Measurements from ENCODE around the gene RFX8.
"Not testable (repeated sequence)": the region's sequence is repeated elsewhere in the genome, so short reads cannot be mapped to it uniquely, and the experiment has no call there.

Gene RFX8

GRCh38 chr2:101485856-101486255, 10.9 kb upstream of the RFX8 start:
- DNase-seq, result no peak

DNA sequence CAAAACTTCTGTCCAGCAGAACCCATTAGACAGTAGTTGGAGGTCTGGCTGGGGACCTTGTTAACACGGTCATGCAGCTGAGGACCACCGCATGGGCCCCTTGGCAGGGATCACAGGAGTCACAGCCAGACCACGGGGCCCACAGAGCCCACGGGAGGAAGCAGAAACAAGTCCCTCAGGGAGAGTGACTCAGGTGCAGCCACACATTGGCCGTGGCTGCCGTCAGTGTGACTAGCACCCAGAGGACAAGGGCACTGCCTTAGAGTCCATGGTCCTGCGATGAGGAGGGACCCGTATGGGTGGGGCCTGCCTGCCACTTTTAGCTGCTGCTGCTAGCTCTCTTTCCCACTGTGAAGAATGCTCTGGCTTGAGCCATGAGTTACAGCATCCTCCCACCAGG, 5.9 kb upstream of the RFX8 start:
- DNase-seq, result no peak

- no peak for DNase-seq
Observed at GRCh38 chr2:101479810-101480209, 4.9 kb upstream of the RFX8 start.

- no peak for DNase-seq
Observed at GRCh38 chr2:101479328-101479727, 4.4 kb upstream of the RFX8 start.

- no peak for DNase-seq
Observed at GRCh38 chr2:101478181-101479001, 3.5 kb upstream of the RFX8 start.

- DNase-seq, result no peak
Observed at GRCh38 chr2:101477556-101477955, 2.6 kb upstream of the RFX8 start.

DNA sequence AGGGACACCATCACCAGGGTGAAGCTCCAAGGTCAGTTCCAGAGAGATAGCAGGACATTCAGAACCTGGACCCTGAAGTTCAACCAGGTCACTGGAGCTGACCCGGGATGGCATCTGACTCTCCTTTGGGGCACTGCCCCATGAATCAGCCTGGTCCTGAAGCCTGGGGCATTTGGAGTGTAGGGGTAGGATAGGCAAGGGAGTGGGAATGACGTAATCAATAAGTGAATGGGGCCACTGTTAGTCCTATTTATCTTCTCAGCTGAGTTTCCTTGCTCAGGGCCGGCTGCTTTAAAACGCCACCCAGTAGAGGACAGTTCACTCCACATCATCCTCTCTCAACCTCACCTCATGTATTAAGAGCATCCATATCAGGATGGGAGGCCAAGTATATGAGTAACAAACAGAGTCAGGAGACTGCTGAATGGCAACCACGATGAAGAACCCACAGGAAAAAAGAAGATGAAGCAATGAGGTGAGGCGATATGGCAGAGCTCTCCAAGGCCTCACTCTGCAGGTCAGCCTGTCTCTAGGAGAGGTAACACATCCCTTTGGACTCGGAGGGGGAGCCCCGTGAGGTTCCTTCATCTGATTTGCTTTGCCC, 1.8 kb upstream of the RFX8 start:
- no peak for DNase-seq

DNA sequence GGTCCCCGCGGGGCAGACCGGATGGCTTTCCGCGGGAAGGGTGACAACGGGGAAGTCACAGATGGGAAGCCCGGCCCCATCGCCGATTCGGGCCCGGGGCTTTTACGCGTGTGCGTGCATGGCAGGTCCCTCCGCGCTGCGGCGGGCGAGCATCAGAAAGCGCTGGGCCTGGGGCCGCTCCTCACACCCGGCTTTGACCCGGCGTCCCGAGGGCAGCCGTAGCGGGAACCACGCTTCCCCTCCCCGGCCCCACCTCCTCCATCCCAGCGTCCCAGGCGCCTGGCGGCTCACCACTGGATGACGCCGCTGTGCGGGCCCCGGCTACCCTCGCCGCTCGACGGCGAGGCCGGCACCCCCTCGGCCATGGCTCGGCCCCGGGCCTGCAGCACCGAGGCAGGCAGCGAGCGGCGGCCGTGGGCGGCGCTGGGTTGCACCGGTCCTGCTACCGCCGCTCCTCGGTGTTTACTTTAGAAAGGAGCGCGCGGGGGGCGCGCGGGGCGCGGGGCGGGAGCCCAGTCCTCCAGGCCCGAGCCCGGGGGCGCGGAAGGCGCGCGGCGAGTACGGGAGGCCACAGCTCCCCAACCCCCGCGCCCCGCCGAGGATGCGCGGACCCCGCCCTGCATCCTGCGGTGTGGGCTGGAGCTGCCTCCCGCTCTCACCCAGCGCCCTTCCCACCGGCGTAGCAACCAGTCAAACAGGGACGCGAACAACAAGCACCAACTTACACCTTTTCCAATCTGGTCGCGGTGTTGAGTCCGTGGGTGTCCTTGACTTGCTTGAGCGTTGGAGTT, 806 bp downstream of the RFX8 start:
- no peak for DNase-seq

GRCh38 chr2:101473591-101473910, 1.4 kb downstream of the RFX8 start:
- no peak for DNase-seq

GRCh38 chr2:101469863-101470262, 5.0 kb downstream of the RFX8 start:
- DNase-seq, result no peak

GRCh38 chr2:101467306-101467705, 7.6 kb downstream of the RFX8 start:
- DNase-seq, result no peak

- no peak for DNase-seq
Observed at GRCh38 chr2:101466426-101466825, 8.5 kb downstream of the RFX8 start.

GRCh38 chr2:101464841-101465240, 10.1 kb downstream of the RFX8 start:
- DNase-seq, result no peak

DNA sequence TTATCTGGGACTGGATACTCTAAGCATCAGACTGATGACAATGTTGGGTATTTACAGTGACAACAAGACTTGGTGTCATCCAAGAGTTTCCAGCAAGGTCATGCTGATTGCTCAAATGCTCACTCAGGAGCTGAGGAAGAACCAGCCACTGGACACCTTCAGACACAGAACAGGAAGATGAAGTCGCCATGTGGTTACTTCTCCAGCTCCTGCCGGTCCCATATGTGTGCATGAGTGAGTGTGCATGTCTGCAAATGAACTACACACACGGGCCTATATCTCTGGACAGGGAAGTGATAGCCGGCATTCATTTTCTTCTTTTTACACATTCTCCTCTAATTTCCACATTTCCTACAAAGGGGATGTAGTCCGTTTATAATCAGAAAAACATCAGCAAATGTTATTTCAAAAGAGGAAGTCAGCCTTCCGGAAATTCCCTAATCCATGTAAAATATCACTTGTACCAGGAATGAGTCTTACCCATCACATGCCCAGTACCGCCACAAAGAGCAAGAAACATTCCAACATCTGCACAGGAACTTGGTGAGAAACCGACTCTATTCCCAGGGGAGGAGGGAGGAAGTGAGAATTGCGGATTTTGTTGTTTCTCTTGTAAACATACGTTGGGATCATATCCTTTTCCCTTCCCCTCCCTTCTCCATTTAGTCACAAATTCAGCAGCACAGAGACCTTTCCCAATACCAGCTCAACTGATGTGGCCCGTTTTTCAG, 10.8 kb downstream of the RFX8 start:
- no peak for DNase-seq

DNA sequence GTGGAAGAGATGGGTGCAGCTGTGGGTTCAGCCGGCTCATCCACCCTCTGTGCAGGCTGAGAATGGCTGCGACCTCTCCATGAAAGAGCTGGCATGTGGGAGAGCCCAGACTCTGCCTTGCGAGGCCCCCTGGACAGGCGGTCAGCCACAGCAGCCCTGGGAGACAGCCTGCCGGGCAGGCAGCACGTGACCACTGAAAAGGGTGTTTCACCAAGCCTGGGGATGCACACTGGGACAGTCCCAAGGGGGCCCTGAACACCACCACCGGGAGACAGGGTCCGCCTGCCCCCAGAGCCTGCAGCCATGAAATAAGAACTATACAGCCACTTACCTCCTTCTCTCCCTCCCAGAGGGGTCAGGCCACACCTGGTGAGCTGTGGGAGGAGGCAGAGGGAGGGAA, 11.5 kb downstream of the RFX8 start:
- DNase-seq, result no peak

DNA sequence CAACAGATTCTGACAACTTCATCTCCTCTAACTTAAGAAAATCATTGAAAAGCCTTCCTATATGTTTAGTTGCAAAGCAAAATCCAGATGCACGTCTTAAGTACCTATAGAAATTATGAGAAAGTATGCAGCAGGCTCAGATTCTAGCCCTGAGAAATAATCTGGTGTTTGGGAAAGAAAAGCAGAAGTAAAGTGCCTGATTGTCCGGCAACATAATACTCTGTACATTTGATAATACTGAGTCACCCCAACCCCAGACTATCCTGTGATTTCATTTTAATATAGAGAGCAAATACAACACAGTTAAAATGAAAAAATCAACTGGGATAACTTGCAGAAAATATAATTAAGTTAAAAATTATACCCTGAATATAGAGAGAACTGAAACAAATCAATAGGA, 13.5 kb downstream of the RFX8 start:
- DNase-seq, result no peak

- not testable (repeated sequence) for DNase-seq
Observed at GRCh38 chr2:101454408-101454807, 20.5 kb downstream of the RFX8 start.

GRCh38 chr2:101450965-101451364, 23.9 kb downstream of the RFX8 start:
- no peak for DNase-seq

GRCh38 chr2:101446869-101447268, 28.0 kb downstream of the RFX8 start:
- DNase-seq, result no peak

- DNase-seq, result no peak
Observed at GRCh38 chr2:101442667-101443061, 32.2 kb downstream of the RFX8 start.

DNA sequence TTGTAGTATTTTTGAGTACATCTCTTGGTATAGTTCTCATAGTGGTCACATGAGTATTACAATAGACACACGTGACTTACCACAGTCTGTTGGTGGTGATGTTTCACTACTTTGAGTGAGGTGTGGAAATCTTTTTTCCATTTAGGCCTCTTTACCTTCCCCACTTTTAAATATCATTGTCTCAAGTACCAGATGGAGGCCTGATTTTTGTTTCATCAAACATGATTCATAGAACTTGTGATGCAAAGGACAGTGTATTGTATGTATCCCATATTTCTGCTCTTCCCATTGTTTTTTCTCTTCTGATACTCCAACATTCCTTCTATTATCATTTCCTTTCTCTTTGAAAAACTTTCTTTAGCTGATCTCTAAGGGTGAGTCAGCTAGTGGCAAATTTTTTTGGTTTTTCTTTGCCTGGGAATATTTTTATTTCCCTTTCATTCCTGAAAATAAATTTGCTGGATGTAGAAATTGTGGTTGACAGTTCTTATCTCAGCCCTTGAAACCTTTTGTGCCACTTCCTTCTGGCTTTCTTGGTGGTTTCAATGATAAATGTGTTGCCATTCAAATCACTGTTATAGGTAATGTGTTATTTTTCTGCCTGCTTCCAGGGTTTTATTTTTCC, 32.8 kb downstream of the RFX8 start:
- no peak for DNase-seq

DNA sequence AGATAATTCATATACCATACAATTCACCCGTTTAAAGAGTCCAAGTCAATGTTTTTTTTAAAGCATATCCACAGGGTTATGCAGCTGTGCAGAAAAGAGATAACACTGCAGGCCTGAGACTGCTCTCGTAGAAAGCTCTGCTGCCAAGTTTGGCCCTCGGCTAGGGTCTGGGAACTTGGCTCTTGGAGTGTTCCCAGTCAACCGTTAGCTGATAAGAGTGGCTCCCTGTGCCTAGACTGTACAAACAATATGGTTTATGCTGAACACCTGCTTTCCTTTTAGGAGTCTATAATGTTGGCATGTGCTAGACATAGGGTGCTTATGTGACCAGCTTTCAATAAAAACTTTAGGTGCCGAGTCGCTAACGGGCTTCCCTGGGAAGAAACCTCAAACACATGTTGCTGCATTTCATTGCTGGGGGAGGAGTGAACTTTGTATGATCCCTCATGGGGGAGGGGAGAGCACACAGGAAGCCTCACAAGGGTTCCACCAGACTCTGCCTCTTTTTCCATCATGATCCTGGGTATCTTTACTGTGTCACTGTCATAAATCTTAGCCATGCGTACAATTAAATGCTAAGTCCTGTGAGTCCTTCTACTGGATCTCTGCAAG, 34.7 kb downstream of the RFX8 start:
- no peak for DNase-seq

- DNase-seq, result no peak
Observed at GRCh38 chr2:101439716-101440115, 35.2 kb downstream of the RFX8 start.

Measured in NCI-H1436 treated with DMSO at 0.1 percent for 48 hours (cell line).